Measurements from ENCODE around the gene ABI1.
A peak's percentile ranks its signal among the peaks of the same experiment; 100 is the strongest.

Gene ABI1

GRCh38 chr10:26733750-26734568, 126.8 kb downstream of the ABI1 start:
- no peak for DNase-seq (ENCODE audit: low read depth)
- TF ChIP-seq CTCF (conservative IDR thresholded peaks at IDR 0.05; ENCODE audit: control insufficient read depth, insufficient read depth, low read depth, low read length), result no peak
- H3K4me3 ChIP-seq (ENCODE audit: control insufficient read depth, low read depth, low read length), result no peak overlapping the region

- TF ChIP-seq CTCF (conservative IDR thresholded peaks at IDR 0.05; ENCODE audit: control insufficient read depth, insufficient read depth, low read depth, low read length), result no peak
- no peak overlapping the region for H3K4me3 ChIP-seq (ENCODE audit: control insufficient read depth, low read depth, low read length)
- no peak for DNase-seq (ENCODE audit: low read depth)
Measured at GRCh38 chr10:26730552-26730951, 130.2 kb downstream of the ABI1 start.

- TF ChIP-seq CTCF (conservative IDR thresholded peaks at IDR 0.05; ENCODE audit: control insufficient read depth, insufficient read depth, low read depth, low read length), result no peak
- no peak for DNase-seq (ENCODE audit: low read depth)
Measured at GRCh38 chr10:26729395-26729794, 131.4 kb downstream of the ABI1 start.

GRCh38 chr10:26728957-26729356, 131.8 kb downstream of the ABI1 start:
- no peak overlapping the region for H3K4me3 ChIP-seq (ENCODE audit: control insufficient read depth, low read depth, low read length)
- no peak for DNase-seq (ENCODE audit: low read depth)
- no peak for TF ChIP-seq CTCF (conservative IDR thresholded peaks at IDR 0.05; ENCODE audit: control insufficient read depth, insufficient read depth, low read depth, low read length)

More at GRCh38 chr10:26729395-26729794, 131.4 kb downstream of the ABI1 start:
- no peak overlapping the region for H3K4me3 ChIP-seq (ENCODE audit: control insufficient read depth, low read depth, low read length)

- no peak for DNase-seq (ENCODE audit: low read depth)
- no peak overlapping the region for H3K4me3 ChIP-seq (ENCODE audit: control insufficient read depth, low read depth, low read length)
- no peak for TF ChIP-seq CTCF (conservative IDR thresholded peaks at IDR 0.05; ENCODE audit: control insufficient read depth, insufficient read depth, low read depth, low read length)
Measured at GRCh38 chr10:26727005-26727404, 133.8 kb downstream of the ABI1 start.

GRCh38 chr10:26725837-26726727, 134.7 kb downstream of the ABI1 start:
- no peak overlapping the region for H3K4me3 ChIP-seq (ENCODE audit: control insufficient read depth, low read depth, low read length)
- peak; percentile 69 for DNase-seq (ENCODE audit: low read depth)
- TF ChIP-seq CTCF (conservative IDR thresholded peaks at IDR 0.05; ENCODE audit: control insufficient read depth, insufficient read depth, low read depth, low read length), result peak; percentile 77
